H9 (cell line): ENCODE measurements around the gene ALG14. TPM values are rescaled to one million over a fixed set of nuclear protein-coding genes. Genes with fewer than 3 reads are reported as not detected.

Experiments used
- DNase-seq: peaks from one replicate; pipeline ENCODE4 v3.0.0-alpha.2; 2017
- H2AFZ ChIP-seq: one replicate; pipeline ENCODE4 v1.6.1; 2013; ENCODE audit warnings: mild to moderate bottlenecking, low read length, control low read depth, moderate library complexity
- H2AK5ac ChIP-seq: 2 replicates; pipeline ENCODE4 v1.6.1; 2013; ENCODE audit warnings: low read length, control low read depth, mixed read lengths; ENCODE audit not compliant: insufficient read length
- H2BK120ac ChIP-seq: one replicate; pipeline ENCODE4 v1.6.1; 2013; ENCODE audit warnings: low read depth, mild to moderate bottlenecking, low read length, control low read depth, inconsistent platforms; ENCODE audit not compliant: poor library complexity, severe bottlenecking
- H2BK12ac ChIP-seq: 2 replicates; pipeline ENCODE4 v1.6.1; 2013; ENCODE audit warnings: low read length, control low read depth, mixed read lengths, low read depth; ENCODE audit not compliant: insufficient read length
- H2BK15ac ChIP-seq: 2 replicates; pipeline ENCODE4 v1.6.1; 2013; ENCODE audit warnings: low read depth, low read length, control low read depth
- H2BK20ac ChIP-seq: one replicate; pipeline ENCODE4 v1.6.1; 2013; ENCODE audit warnings: low read depth, mild to moderate bottlenecking, low read length, control low read depth, inconsistent platforms; ENCODE audit not compliant: poor library complexity, severe bottlenecking
- H2BK5ac ChIP-seq: 2 replicates; pipeline ENCODE4 v1.6.1; 2013; ENCODE audit warnings: low read length, control low read depth, mixed read lengths; ENCODE audit not compliant: insufficient read length
- H3K14ac ChIP-seq: 2 replicates; pipeline ENCODE4 v1.6.1; 2013; ENCODE audit warnings: low read length, control low read depth; ENCODE audit not compliant: insufficient read depth
- H3K18ac ChIP-seq: 2 replicates; pipeline ENCODE4 v1.6.1; 2013; ENCODE audit warnings: low read depth, mild to moderate bottlenecking, mixed read lengths, low read length, control low read depth; ENCODE audit not compliant: insufficient read length
- H3K23ac ChIP-seq: 2 replicates; pipeline ENCODE4 v1.6.1; 2013; ENCODE audit warnings: low read length, control low read depth, mixed read lengths, low read depth; ENCODE audit not compliant: insufficient read length
- H3K23me2 ChIP-seq: 2 replicates; pipeline ENCODE4 v1.6.1; 2013; ENCODE audit warnings: low read depth, mild to moderate bottlenecking, mixed read lengths, low read length, control low read depth; ENCODE audit not compliant: insufficient read length, poor library complexity, severe bottlenecking
- H3K27ac ChIP-seq: 2 replicates; pipeline ENCODE4 v1.5.1; 2013; ENCODE audit warnings: low read length, control low read depth, mixed read lengths, low read depth; ENCODE audit not compliant: insufficient read length
- H3K27me3 ChIP-seq: 2 replicates; pipeline ENCODE4 v1.6.1; 2013; ENCODE audit warnings: low read length, control low read depth, inconsistent platforms; ENCODE audit not compliant: insufficient read depth
- H3K4ac ChIP-seq: 2 replicates; pipeline ENCODE4 v1.6.1; 2013; ENCODE audit warnings: low read depth, mild to moderate bottlenecking, control low read depth, inconsistent platforms, low read length, moderate library complexity
- H3K4me1 ChIP-seq: 2 replicates; pipeline ENCODE4 v1.6.1; 2013; ENCODE audit warnings: low read length, control low read depth, inconsistent platforms; ENCODE audit not compliant: insufficient read depth
- H3K4me2 ChIP-seq: 2 replicates; pipeline ENCODE4 v1.6.1; 2013; ENCODE audit warnings: low read length, control low read depth, mixed read lengths; ENCODE audit not compliant: insufficient read length, insufficient read depth
- H3K56ac ChIP-seq: 2 replicates; pipeline ENCODE4 v1.6.1; 2013; ENCODE audit warnings: low read depth, mild to moderate bottlenecking, mixed read lengths, low read length, control low read depth; ENCODE audit not compliant: insufficient read length
- H3K79me1 ChIP-seq: 2 replicates; pipeline ENCODE4 v1.6.1; 2013; ENCODE audit warnings: low read depth, mild to moderate bottlenecking, moderate library complexity, low read length, control low read depth, inconsistent platforms; ENCODE audit not compliant: insufficient read depth, poor library complexity, severe bottlenecking
- H3K79me2 ChIP-seq: 2 replicates; pipeline ENCODE4 v1.6.1; 2013; ENCODE audit warnings: low read length, control low read depth, inconsistent platforms; ENCODE audit not compliant: insufficient read depth
- H3K9ac ChIP-seq: 2 replicates; pipeline ENCODE4 v1.6.1; 2013; ENCODE audit warnings: low read length, control low read depth, mixed read lengths; ENCODE audit not compliant: insufficient read length; ENCODE audit errors: extremely low read depth
- H3K9me3 ChIP-seq: one replicate; pipeline ENCODE4 v1.6.1; 2013; ENCODE audit warnings: low read depth, low read length, inconsistent platforms; ENCODE audit not compliant: control insufficient read depth
- H3T11ph ChIP-seq: one replicate; pipeline ENCODE4 v1.6.1; 2013; ENCODE audit warnings: mild to moderate bottlenecking, low read length, control low read depth, inconsistent platforms
- H4K20me1 ChIP-seq: one replicate; pipeline ENCODE4 v1.6.1; 2013; ENCODE audit not compliant: control insufficient read depth, insufficient read length, insufficient read depth
- H4K5ac ChIP-seq: 2 replicates; pipeline ENCODE4 v1.6.1; 2013; ENCODE audit warnings: low read depth, mild to moderate bottlenecking, mixed read lengths, low read length, control low read depth; ENCODE audit not compliant: insufficient read length
- H4K8ac ChIP-seq: replicated peaks from 2 replicates; pipeline ENCODE4 v1.6.1; 2013; ENCODE audit warnings: low read length, control low read depth, mixed read lengths, low read depth; ENCODE audit not compliant: insufficient read length
- H4K91ac ChIP-seq: 2 replicates; pipeline ENCODE4 v1.6.1; 2013; ENCODE audit warnings: low read depth, mild to moderate bottlenecking, moderate library complexity, mixed read lengths, low read length, control low read depth; ENCODE audit not compliant: insufficient read length
- H3K27ac Mint-ChIP-seq, 3 experiments: 2 replicates in 2 of 3; 3 replicates in 1 of 3; pipeline ENCODE4 v1.8.0; 2020 to 2021; ENCODE audit warnings: mixed read lengths in 3 of 3, mild to moderate bottlenecking in 1 of 3, moderate library complexity in 1 of 3
- H3K27me3 Mint-ChIP-seq: 2 replicates; pipeline ENCODE4 v1.8.0; 2021; ENCODE audit warnings: low read depth, mild to moderate bottlenecking, moderate library complexity, mixed read lengths
- H3K36me3 Mint-ChIP-seq, 3 experiments: 2 replicates in 2 of 3; 3 replicates in 1 of 3; pipeline ENCODE4 v1.8.0; 2020 to 2021; ENCODE audit warnings: low read depth in 3 of 3, mixed read lengths in 3 of 3; ENCODE audit not compliant: insufficient read depth in 1 of 3
- H3K4me1 Mint-ChIP-seq, 2 experiments: 2 replicates each; pipeline ENCODE4 v1.8.0; 2020; ENCODE audit warnings: mixed read lengths in 2 of 2
- H3K4me3 Mint-ChIP-seq, 2 experiments: 2 replicates in 1 of 2; 3 replicates in 1 of 2; pipeline ENCODE4 v1.8.0; 2020 to 2021; ENCODE audit warnings: mild to moderate bottlenecking in 2 of 2, mixed read lengths in 2 of 2, moderate library complexity in 1 of 2
- H3K9me3 Mint-ChIP-seq, 2 experiments: 2 replicates in 1 of 2; 3 replicates in 1 of 2; pipeline ENCODE4 v1.8.0; 2020; ENCODE audit warnings: mild to moderate bottlenecking in 2 of 2, mixed read lengths in 2 of 2, moderate library complexity in 1 of 2
- CTCF ChIP-seq: fragments of 200-600 bp; sonication (generic); conservative IDR thresholded peaks from 3 replicates; pipeline ENCODE4 v1.8.0; 2021; ENCODE audit warnings: antibody characterized with exemption, mild to moderate bottlenecking
- WGBS: extraction: QIAGEN DNeasy Blood & Tissue Kit; methylation state at CpG from one replicate; pipeline ENCODE4 v1.1.7; 2013; ENCODE audit warnings: missing lambda C conversion rate, low lambda C conversion rate, mixed read lengths; ENCODE audit not compliant: insufficient read length; ENCODE audit errors: extremely low coverage; 5-methylcytosine and 5-hydroxymethylcytosine counted together
- total RNA-seq: library from RNA; stranded (reverse); gene quantifications from 2 replicates; pipeline ENCODE4 v1.2.1, GENCODE V29; 2021

ALG14 gene
- total RNA-seq, 1 experiment from 2014 or later = 2.5 TPM

- no peak overlapping the region for H2BK120ac ChIP-seq
- no peak overlapping the region for H3K9ac ChIP-seq
- H2BK12ac ChIP-seq = no peak overlapping the region
- no peak overlapping the region for H3K27ac ChIP-seq
- H3K27ac Mint-ChIP-seq = no peak overlapping the region
- no peaks in the 10 kb centered on the region for H3K23me2 ChIP-seq
- H2AFZ ChIP-seq = no peak overlapping the region
- peaks cover 0 to 5% of the 10 kb centered on the region in 2 experiments; a peak in 2 of 4 replicates for H3K4me1 Mint-ChIP-seq
- no peaks in the 10 kb centered on the region for H3K79me2 ChIP-seq
- H2BK15ac ChIP-seq = no peak overlapping the region
- H3K56ac ChIP-seq = no peak overlapping the region
- H3K4me3 Mint-ChIP-seq = no peak overlapping the region
- H2BK20ac ChIP-seq = no peak overlapping the region
- H4K20me1 ChIP-seq = no peaks in the 10 kb centered on the region
- H4K91ac ChIP-seq = no peak overlapping the region
- no peak overlapping the region for H3K23ac ChIP-seq
- H3K27me3 Mint-ChIP-seq = no peaks in the 10 kb centered on the region
- H2AK5ac ChIP-seq = no peak overlapping the region
- no peak for DNase-seq
- H3K79me1 ChIP-seq = no peaks in the 10 kb centered on the region
- H3T11ph ChIP-seq = no peak overlapping the region
- H4K5ac ChIP-seq = no peak overlapping the region
- H4K8ac ChIP-seq = no peak overlapping the region
- H3K9me3 ChIP-seq = no peaks in the 10 kb centered on the region
- no peaks in the 10 kb centered on the region for H3K9me3 Mint-ChIP-seq
- H2BK5ac ChIP-seq = no peak overlapping the region
- WGBS = no CpG with 5 or more reads among the region's 3 CpGs
- no peaks in the 10 kb centered on the region for H3K36me3 Mint-ChIP-seq
- H3K27me3 ChIP-seq = no peaks in the 10 kb centered on the region
- no peak overlapping the region for H3K4ac ChIP-seq
- no peaks in the 10 kb centered on the region for H3K4me1 ChIP-seq
- TF ChIP-seq CTCF = no peak
- no peak overlapping the region for H3K18ac ChIP-seq
- H3K4me2 ChIP-seq = no peak overlapping the region
- H3K14ac ChIP-seq = no peak overlapping the region
Measured at GRCh38 chr1:94946886-94947285, 125.9 kb downstream of the ALG14 start.
